WERI-Rb-1 (cell line): ENCODE measurements around the gene BRK1.
"Not testable (repeated sequence)": the region's sequence is repeated elsewhere in the genome, so short reads cannot be mapped to it uniquely, and the experiment has no call there.

Experiments
- DNase-seq: peaks from one replicate; pipeline ENCODE4 v3.0.0-alpha.2; 2020
- H3K27ac ChIP-seq: fragments of 250-450 bp; sonication (Bioruptor Pico); 2 replicates; pipeline ENCODE4 v1.5.1; 2020; ENCODE audit warnings: mild to moderate bottlenecking, moderate library complexity
- H3K27me3 ChIP-seq: fragments of 250-450 bp; sonication (Bioruptor Pico); 2 replicates; pipeline ENCODE4 v1.5.1; 2021; ENCODE audit warnings: mild to moderate bottlenecking, low read depth, moderate library complexity; ENCODE audit not compliant: insufficient read depth, severe bottlenecking
- H3K36me3 ChIP-seq: fragments of 250-450 bp; sonication (Bioruptor Pico); 2 replicates; pipeline ENCODE4 v1.5.1; 2020; ENCODE audit warnings: mild to moderate bottlenecking, moderate library complexity
- H3K4me3 ChIP-seq: 2 replicates; pipeline ENCODE4 v1.5.1; 2011; ENCODE audit warnings: low read depth, mild to moderate bottlenecking, control low read depth, low read length
- H3K9me3 ChIP-seq: fragments of 250-450 bp; sonication (Bioruptor Pico); 2 replicates; pipeline ENCODE4 v1.5.1; 2021; ENCODE audit warnings: mild to moderate bottlenecking, moderate library complexity; ENCODE audit not compliant: severe bottlenecking
- TF ChIP-seq, protein P1 (sequence below): IDR thresholded peaks from 2 replicates; pipeline ENCODE4 v1.5.1; 2011; ENCODE audit warnings: low read depth, mild to moderate bottlenecking, control low read depth, inconsistent platforms, low read length

Gene BRK1

GRCh38 chr3:10169000-10169496, 53.6 kb downstream of the BRK1 start:
- TF ChIP-seq, protein P1, sequence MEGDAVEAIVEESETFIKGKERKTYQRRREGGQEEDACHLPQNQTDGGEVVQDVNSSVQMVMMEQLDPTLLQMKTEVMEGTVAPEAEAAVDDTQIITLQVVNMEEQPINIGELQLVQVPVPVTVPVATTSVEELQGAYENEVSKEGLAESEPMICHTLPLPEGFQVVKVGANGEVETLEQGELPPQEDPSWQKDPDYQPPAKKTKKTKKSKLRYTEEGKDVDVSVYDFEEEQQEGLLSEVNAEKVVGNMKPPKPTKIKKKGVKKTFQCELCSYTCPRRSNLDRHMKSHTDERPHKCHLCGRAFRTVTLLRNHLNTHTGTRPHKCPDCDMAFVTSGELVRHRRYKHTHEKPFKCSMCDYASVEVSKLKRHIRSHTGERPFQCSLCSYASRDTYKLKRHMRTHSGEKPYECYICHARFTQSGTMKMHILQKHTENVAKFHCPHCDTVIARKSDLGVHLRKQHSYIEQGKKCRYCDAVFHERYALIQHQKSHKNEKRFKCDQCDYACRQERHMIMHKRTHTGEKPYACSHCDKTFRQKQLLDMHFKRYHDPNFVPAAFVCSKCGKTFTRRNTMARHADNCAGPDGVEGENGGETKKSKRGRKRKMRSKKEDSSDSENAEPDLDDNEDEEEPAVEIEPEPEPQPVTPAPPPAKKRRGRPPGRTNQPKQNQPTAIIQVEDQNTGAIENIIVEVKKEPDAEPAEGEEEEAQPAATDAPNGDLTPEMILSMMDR = no peak
- no peak for DNase-seq
- Histone ChIP-seq H3K9me3 (peaks cover 5% of the 10 kb centered on the region), H3K4me3 (no peak overlapping the region), H3K36me3 (no peaks in the 10 kb centered on the region), H3K27ac (no peak overlapping the region), H3K27me3 (no peaks in the 10 kb centered on the region)

DNA sequence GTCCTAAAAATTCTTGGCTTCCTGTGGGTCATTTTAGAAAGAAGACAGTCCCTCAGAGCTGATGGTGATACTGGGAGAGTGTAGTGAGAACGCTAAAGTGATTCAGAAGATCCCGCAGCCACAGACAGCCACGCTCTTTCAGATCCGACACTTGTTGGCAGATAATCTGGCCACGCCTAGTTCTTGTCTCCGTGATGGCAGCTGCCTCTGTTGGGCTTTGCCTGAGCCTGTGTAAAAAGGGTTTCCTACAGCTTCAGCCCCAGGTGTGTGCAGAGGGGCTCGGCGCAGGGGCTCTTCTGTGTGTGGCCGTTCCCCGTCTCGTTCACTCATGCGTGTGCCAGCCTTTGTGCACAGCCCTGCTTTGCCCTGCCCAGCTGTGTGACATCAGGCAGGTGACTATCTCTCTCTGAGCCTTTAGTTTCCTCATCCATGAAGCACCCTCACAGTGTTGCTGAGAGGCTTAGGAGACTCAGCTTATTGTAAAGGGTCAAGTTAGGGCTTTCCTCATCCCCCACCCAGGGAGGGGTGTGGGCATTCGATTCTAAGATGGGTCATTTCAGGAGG, 55.5 kb downstream of the BRK1 start:
- no peak overlapping the region for H3K4me3 ChIP-seq

DNA sequence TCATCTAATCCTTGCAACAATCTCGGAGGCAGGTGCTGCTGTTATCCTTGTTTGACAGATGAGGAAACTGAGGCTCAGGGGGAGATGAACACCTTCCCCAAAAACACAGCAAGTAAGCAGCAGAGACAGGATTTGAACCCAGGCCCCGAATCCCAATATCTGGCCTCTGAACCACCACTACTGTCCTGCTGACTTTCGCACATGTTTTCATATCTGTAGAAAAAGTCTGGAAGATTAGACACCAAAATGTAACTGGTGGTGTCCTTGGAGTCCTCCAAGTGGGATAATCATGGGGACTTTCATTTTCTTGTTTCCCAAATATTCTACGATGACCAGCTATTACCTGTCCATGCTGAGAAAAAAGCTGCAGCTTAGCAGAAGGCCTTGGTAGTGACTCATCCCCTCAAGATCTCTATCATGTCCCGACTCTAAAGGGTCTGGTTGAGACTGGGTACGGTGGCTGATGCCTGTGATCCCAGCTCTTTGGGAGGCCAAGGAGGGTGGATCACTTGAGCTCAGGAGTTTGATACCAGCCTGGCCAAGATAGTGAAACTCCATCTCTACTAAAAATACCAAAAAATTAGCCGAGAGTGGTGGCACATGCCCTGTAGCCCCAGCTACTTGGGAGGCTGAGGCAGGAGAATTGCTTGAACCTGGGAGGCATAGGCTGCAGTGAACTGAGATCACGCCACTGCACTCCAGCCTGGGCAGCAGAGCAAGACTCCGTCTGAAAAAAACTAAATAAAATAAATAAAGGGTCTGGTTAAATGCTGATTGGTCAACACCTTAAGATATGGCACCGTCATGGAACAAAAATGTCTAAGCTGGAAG, 57.8 kb downstream of the BRK1 start:
- Histone ChIP-seq H3K27ac (no peak overlapping the region), H3K4me3 (no peak overlapping the region), H3K9me3 (peaks cover 5% of the 10 kb centered on the region), H3K36me3 (no peaks in the 10 kb centered on the region), H3K27me3 (no peaks in the 10 kb centered on the region)
- TF ChIP-seq, protein P1 = no peak
- DNase-seq = no peak

More for the DNA sequence above, 55.5 kb downstream of the BRK1 start:
- no peaks in the 10 kb centered on the region for H3K36me3 ChIP-seq
- H3K27ac ChIP-seq = no peak overlapping the region
- TF ChIP-seq, protein P1 = no peak
- peaks cover 5% of the 10 kb centered on the region for H3K9me3 ChIP-seq
- no peaks in the 10 kb centered on the region for H3K27me3 ChIP-seq
- DNase-seq = no peak

DNA sequence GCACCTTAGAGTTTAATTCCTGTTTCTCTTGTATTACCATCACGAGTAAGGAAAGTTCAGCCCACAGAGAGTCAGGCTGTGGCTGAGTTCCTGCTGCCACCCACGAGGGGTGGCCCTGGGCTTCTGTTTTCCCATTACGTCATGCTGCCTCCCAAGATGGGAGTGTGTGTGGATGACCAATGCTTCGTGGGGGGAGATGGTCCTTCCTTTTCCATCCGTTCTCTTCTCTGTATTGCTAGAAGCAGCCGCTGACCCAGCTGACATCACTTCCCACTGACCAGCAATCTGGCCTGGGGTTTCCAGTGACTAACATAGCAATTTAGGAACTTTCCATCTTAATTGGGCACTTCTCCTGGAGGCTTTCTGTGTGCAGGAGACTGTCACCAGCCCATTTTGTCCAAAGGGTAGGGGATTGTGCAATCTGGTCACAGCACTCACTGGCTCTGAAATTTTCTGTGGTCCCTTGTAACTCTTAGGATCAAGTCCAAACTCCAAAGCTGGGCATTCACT, 58.5 kb downstream of the BRK1 start:
- Histone ChIP-seq H3K36me3 (no peaks in the 10 kb centered on the region), H3K27me3 (no peaks in the 10 kb centered on the region), H3K4me3 (no peak overlapping the region), H3K9me3 (peaks cover 2% of the 10 kb centered on the region), H3K27ac (no peak overlapping the region)
- DNase-seq = no peak
- TF ChIP-seq, protein P1 = no peak

DNA sequence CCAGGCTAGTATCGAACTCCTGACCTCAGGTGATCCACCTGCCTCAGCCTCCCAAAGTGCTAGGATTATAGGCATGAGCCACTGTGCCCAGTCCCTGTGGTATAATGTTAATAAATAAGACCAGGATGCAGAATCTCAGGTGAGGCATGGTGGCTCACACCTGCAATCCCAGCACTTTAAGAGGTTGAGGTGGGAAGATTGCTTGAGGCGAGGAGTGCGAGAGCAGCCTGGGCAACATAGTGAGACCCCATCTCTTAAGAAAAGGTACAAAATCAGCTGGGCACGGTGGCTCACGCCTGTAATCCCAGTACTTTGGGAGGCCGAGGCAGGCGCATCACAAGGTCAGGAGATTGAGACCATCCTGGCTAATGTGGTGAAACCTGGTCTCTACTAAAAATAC, 59.9 kb downstream of the BRK1 start:
- not testable (repeated sequence) for H3K9me3 ChIP-seq, H3K4me3 ChIP-seq, H3K27ac ChIP-seq, H3K36me3 ChIP-seq, H3K27me3 ChIP-seq, DNase-seq

DNA sequence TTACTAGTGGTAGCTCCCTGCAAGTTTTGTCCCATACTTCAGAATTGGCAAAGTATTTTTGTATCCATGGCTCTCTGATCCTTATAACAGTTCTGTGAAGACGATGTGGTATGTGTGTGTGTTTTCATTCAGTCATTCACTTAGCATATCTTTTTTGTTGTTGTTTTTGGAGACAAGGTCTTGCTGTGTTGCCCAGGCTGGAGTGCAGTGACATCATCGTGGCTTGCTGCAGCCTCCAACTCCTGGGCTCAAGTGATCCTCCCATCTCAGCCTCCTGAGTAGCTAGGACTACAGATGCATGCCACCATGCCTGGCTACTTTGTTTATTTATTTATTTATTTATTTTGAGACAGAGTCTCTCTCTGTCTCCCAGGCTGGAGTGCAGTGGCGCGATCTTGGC, 60.7 kb downstream of the BRK1 start:
- not testable (repeated sequence) for H3K4me3 ChIP-seq, H3K27me3 ChIP-seq, H3K27ac ChIP-seq, H3K9me3 ChIP-seq, H3K36me3 ChIP-seq, DNase-seq
